Adipocyte (in vitro differentiated cells): ENCODE results near the gene IFRD2.
A peak's percentile ranks its signal among the peaks of the same experiment; 100 is the strongest.

Experiments
- DNase-seq: peaks from one replicate; pipeline ENCODE4 v3.0.0-alpha.2; 2015; ENCODE audit warnings: low read depth
- H3K27me3 ChIP-seq: replicated peaks from 2 replicates; pipeline ENCODE4 v1.7.0; 2013; ENCODE audit warnings: mild to moderate bottlenecking, low read length, moderate library complexity; ENCODE audit not compliant: control insufficient read depth, insufficient read depth
- H3K36me3 ChIP-seq: 2 replicates; pipeline ENCODE4 v1.7.0; 2013; ENCODE audit warnings: low read length, mild to moderate bottlenecking, moderate library complexity; ENCODE audit not compliant: control insufficient read depth, insufficient read depth, severe bottlenecking
- H3K4me1 ChIP-seq: 2 replicates; pipeline ENCODE4 v1.7.0; 2013; ENCODE audit warnings: mild to moderate bottlenecking, low read length, moderate library complexity; ENCODE audit not compliant: control insufficient read depth, insufficient read depth
- H3K4me3 ChIP-seq: 2 replicates; pipeline ENCODE4 v1.7.0; 2013; ENCODE audit warnings: mild to moderate bottlenecking, low read length, moderate library complexity
- H3K9ac ChIP-seq: 2 replicates; pipeline ENCODE4 v1.7.0; 2013; ENCODE audit warnings: mild to moderate bottlenecking, low read length, moderate library complexity
- H3K9me3 ChIP-seq: 2 replicates; pipeline ENCODE4 v1.7.0; 2013; ENCODE audit warnings: mild to moderate bottlenecking, low read length, moderate library complexity; ENCODE audit not compliant: control insufficient read depth

The IFRD2 gene

DNA sequence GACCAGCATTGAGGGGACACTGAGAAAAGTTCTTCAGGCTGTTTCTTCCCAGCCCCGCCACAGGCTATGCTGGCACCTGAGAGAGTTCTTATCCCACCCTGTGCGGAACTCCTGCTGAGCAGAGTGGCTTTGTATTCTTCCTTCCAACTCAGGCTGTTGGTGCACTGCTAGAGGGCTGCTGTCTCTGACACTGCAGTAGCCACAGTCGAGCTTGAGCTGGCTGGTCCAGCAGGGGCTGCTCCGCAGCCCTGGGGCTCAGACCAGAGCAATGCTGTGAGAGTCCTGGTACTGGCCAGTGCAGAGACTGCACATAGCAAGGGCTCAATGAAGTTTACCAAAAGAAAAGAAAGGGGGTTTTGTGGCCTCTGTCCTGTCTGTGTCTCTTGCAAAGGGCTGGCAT is 52.6 kb downstream of the IFRD2 start:
- H3K4me1 ChIP-seq, result peaks cover 39% of the 10 kb centered on the region
- peak overlapping the region; percentile 5 for H3K9ac ChIP-seq
- no peaks in the 10 kb centered on the region for H3K9me3 ChIP-seq
- H3K4me3 ChIP-seq, result no peak overlapping the region
- no peaks in the 10 kb centered on the region for H3K27me3 ChIP-seq
- no peaks in the 10 kb centered on the region for H3K36me3 ChIP-seq
- DNase-seq, result no peak

DNA sequence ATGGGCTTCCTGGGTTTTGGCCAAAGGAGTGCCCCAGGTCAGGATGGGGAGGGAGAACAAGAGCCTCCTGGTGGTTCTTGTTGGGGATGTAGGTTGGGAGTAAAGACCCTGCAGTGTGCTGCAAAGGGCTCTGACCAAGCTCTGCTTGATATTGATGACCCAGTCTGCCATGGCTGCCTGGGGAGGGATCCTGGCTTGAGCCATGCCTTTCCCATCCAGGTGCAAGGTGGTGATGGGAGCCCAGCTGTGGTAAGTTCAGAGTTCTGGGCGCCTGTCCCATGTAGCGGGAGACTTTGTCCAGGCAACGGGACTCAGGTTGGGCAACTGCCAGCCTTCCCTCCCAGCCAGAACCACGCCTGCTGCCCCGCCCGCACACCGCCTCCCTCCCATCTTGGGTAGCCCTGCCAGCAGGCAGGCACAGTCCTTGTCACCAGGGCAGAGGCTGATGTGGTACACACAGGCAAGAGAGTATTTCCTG is 53.6 kb downstream of the IFRD2 start:
- H3K4me1 ChIP-seq, result peaks cover 36% of the 10 kb centered on the region
- peak; percentile 43 for DNase-seq
- no peaks in the 10 kb centered on the region for H3K27me3 ChIP-seq
- H3K9me3 ChIP-seq, result no peaks in the 10 kb centered on the region
- H3K36me3 ChIP-seq, result no peaks in the 10 kb centered on the region
- H3K9ac ChIP-seq, result peak overlapping the region; percentile 96
- peak overlapping the region; percentile 94 for H3K4me3 ChIP-seq

- peak overlapping the region; percentile 94 for H3K4me3 ChIP-seq
- peak; percentile 93 for DNase-seq
- H3K4me1 ChIP-seq, result peaks cover 30% of the 10 kb centered on the region
- no peaks in the 10 kb centered on the region for H3K36me3 ChIP-seq
- H3K27me3 ChIP-seq, result no peaks in the 10 kb centered on the region
- H3K9me3 ChIP-seq, result no peaks in the 10 kb centered on the region
- peak overlapping the region; percentile 96 for H3K9ac ChIP-seq
Measured at GRCh38 chr3:50237754-50238548, 54.3 kb downstream of the IFRD2 start.
